ENCODE data around the gene C17orf100.

The C17orf100 gene

DNA sequence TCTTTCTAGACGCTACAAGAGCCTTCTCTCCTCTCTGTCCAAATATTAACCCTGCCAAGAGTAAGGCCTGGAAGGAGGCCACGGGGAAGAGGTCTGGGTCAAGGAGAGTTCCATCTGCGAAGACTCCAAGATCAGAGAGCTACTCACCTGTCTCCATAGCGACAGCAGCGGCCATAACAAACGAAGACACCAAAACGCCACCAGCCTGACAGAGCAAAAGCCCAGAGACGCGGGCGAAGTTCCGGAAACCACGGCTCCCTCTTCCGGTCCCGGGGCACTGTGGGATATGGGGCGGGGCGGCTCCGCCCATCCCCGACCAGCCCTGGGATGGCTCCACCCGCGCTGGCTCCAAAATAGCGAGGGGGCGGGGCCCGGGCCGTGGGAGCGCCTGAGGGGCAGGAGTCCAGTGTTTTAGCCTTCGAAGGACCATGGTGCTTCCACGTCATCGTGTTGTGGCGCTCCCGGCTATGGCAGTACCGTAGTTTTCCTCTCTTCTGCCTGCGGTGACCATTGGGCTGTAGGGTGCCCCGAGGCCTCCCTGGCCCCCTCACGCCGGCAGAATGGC lies at the start of gene C17orf100, which contains the start of gene MED31:
Gene C17orf100 (plus strand): TSS at position 409 of the 565 bp plus-strand sequence. CDS start 152 bp downstream, at position 561.
Gene MED31 (minus strand): TSS at position 252 of the 565 bp plus-strand sequence. CDS start 77 bp downstream, at position 175.
- DNase-seq: peak; percentile 97

DNA sequence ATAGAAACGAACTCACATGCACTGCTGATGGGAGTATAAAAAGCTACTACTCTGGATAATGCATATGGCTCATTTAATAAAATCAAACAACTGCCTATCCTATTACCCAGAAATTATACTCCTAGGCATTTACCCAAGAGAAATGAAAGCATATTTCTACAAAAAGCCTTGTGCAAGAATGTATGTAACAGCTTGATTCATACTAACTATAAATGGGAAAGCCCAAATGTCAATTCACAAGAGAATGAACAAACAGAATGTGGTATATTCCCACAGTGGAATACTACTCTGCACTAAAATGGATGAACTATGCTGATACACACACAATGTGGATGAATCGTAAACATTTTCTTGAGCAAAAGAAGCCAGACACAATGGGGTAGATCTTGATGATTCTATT lies 49.4 kb upstream of the C17orf100 start:
- DNase-seq: no peak

DNA sequence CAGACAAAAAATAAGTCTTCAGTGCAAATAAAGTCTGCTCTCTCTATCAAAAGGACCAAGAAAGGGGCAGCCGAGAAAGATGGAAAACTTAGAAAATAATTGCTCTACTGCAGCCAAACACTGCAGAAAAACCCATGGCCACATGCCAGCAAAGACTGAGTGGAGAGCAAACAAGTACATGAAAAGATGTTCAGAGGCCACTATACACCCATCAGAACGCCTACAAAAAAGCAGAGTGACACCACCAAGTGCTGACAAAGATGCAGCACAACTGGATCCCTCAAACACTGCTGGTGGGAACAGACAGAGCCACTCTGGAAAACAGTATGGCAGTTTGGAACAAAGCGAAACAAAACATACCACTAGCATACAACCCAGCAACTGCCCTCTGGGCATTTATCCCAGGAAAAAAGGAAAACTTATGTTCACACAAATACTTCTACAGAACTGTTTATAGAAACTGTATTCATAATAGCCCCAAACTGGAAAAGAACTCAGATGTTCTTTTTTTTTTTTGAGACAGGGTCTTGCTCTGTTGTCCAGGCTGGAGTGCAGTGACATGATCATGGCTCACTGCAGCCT lies 47.7 kb upstream of the C17orf100 start:
- no peak for DNase-seq

GRCh38 chr17:6605142-6605541 lies 46.4 kb upstream of the C17orf100 start:
- no peak for DNase-seq

DNA sequence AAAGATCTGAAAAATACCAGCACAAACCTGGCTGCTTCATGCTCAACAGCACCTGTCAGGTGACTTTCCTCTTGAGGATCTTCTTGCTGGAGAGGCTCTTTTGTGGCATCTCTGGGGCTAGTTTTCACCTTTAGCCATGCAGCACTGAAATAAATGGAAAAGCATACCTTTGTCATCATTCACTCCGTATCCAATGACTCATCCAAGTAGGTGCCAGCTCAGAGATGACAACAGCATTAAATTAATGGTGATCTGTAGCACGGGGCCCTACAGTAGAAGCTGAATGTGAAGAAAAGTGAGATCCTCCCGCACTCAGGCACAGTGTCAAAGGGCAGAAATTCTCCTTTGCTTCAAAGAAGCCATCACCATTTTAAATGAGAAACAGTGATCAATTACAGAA lies 43.2 kb upstream of the C17orf100 start:
- no peak for DNase-seq

DNA sequence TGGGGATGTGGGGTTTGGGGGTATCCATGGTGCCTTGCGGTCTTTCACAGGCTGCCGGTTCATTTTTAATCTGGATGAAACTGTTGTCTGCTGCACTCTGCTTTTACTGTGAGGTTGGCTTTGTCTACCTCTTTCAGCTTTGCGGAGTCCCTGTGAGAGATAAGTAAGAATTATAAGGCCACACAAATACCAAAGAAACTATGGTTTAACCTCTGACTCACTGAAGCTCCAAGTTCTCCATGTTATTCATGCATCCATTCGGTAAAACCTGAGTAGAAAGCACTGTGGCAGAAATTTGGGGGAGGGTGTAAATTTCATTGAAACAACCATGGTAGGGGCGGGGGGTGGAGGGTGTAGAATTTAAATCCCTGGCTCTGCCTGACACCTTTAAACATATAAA lies 41.6 kb upstream of the C17orf100 start:
- DNase-seq: no peak

GRCh38 chr17:6611231-6611630 lies 40.3 kb upstream of the C17orf100 start:
- DNase-seq: no peak

DNA sequence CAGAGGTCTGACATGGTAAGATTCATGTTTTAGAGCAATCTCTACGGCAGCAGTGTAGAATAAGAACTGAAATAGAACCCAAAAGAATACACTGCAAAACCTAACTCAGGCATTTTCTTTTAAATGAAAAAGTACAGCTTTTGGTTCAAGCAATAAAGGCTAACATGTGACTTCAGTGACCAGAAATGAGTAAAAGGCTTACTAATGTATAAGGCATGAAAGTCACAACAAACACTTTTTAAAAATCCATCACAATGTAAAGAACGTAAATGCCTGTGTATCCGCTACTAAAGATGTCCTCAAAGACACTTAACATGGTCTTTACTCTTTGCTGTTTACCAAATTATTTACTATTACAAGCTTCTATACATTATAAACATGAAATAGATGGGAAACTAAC lies 27.6 kb upstream of the C17orf100 start:
- no peak for DNase-seq

DNA sequence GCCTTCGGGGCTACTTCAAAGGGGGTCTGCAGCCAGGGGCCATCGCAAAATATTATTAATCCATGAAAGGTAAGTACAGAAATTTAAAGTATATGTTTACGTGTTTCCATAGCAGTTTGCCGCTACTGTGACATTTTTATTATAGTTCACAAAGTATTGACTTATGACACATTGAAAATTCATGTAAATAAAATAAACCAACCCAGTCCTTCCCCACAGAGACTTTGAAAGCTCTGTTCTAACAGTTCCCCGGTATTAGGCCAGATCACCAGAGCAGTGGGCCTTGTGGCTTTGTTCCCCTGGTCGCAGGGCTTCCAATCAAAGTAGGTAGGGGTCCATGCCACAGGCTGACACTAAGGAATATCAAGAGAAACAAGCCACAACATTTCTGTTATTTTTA lies 24.9 kb upstream of the C17orf100 start:
- DNase-seq: no peak

GRCh38 chr17:6627019-6627418 lies 24.5 kb upstream of the C17orf100 start:
- DNase-seq: no peak

DNA sequence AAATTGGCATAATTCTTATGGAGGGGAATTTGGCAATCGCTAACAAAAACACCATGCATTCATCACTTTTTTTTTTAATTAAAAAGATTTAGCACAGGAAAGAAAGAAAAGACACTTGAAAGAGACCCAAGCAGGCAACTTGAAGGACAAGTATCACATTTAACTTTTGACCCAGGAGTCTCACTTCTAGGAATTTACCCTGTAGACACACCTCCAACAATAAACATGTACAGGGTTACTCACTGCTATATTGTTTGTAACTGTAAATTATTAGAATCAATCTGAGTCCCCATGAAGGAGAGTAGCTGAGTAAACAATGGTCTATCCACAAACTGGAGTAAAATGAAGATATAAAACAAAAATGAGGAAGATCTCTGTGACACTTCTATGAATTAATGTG lies 21.2 kb upstream of the C17orf100 start:
- DNase-seq: no peak

- no peak for DNase-seq
Measured at GRCh38 chr17:6632530-6632929, 19.0 kb upstream of the C17orf100 start.

GRCh38 chr17:6633263-6633662 lies 18.3 kb upstream of the C17orf100 start:
- DNase-seq: no peak

DNA sequence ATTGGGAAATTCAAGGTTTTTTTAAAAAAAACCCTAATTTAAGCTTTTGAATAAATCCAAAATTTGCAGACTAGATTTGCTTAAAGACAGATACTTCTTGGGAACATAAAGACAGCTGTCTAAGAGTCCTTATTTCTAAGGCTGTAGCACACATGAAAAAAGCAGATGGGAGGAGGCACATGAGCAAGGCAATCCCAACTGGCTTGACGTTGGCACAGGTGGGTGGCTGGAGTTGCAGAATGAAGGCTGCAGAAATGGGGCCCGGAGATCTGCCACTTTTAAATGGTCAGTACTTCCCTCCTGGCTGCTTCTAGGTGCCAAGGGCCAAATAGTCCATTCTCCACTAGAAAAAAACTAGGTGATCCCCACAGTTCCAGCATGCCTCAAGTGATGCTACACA lies 15.5 kb upstream of the C17orf100 start:
- DNase-seq: no peak

- DNase-seq: no peak
Measured at GRCh38 chr17:6636616-6637457, 14.7 kb upstream of the C17orf100 start.

DNA sequence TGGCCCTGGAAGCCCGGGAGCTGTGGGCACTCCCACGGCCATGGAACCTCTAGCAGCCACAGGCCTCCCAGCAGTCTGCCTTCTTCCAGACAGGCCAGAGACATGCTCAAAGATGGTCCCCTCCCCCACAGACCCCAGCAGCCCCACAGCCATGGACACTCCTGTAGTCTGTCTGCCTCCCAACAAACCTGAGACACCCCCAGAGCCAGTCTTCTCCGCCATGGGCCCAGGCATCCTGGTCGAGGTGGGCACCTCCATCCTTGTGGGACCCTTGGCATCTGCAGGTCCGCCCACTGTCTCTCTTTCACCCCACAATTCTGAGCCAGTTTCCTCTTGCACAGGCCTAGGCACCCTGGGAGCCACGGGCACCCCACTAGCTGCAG lies 14.1 kb upstream of the C17orf100 start:
- no peak for DNase-seq

DNA sequence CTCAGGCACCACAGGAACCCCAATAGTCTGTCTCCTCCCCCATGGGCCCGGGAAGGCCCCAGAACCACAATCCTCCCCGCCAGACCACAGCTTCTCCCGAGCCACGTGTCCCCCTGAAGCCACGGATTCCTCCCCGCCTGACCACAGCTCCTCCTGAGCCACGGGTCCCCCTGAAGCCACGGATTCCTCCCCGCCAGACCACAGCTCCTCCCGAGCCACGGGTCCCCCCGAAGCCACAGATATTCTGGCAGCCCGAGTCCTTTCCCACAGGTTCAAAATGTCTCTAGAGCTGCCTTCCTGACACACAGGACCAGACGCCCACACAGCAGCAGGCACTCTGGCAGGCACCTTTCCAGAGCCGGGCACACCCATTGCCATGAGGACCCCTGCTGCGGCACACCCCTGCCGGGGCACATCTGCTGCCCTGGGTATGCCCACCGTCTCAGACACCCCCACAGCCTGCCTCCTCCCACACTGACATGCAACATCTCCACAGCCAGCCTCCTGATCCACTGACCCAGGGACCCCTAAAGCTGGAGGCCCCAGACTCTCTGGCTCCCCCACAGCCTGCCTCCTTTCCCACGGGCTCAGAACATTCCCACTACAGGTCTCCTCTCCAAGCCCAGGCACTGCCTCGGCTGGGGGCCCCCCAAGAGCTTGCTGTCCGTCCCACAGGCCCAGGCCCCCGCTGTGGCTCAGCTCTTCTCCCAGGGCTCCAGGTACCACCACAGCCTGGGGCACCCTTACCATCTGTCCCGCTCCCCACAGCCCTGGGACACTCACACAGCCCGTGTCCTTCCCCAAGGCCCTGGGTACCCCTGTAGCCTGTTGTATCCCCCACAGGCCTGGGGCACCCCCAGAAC lies 13.3 kb upstream of the C17orf100 start:
- no peak for DNase-seq

GRCh38 chr17:6639014-6639585 lies 12.5 kb upstream of the C17orf100 start:
- DNase-seq: no peak

- DNase-seq: peak; percentile 55
Measured at GRCh38 chr17:6639586-6640535, 11.7 kb upstream of the C17orf100 start.

- DNase-seq: peak; percentile 97
Measured at GRCh38 chr17:6640536-6641246, 10.9 kb upstream of the C17orf100 start, which contains the start of the genes KIAA0753 and TXNDC17. Gene KIAA0753, minus strand, starts transcription at chr17:6640711. Its CDS starts 5,608 bp downstream, at chr17:6635103. Gene TXNDC17, plus strand, starts transcription at chr17:6641060. Its CDS starts 23 bp downstream, at chr17:6641083.
